ENCODE results near the gene NELL1. TPM values are rescaled to one million over a fixed set of nuclear protein-coding genes. Genes with fewer than 3 reads are reported as not detected.
A peak's percentile ranks its signal among the peaks of the same experiment; 100 is the strongest.

NELL1 gene
- polyA plus RNA-seq, 1 donor = 2.6 TPM

DNA sequence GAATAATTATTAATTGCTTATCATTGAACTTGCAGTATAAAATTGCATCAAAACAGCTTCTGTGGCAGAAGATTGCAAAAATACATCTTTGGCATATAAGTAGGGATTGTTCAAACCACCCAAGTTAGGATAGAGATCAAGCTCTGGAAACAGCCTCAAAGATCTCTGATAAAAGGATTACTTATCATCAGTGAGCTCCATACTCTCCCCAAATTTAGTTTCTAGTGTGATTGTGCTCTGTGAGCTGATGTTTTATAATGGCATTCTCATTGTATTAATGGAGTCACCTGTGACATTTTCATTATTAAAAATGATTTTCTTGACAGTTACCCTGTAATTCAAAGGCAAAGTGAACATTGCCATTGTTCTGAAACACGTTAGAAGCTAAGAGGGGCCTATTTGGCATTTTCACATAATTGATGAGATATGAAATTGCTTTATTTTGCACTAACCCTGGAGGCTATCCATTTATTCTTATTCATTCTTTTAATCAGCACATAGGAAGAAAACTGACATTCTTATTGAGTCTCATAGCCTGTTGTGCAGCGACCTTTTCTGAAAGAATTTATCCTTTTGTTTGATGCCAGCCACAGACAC, 897.2 kb downstream of the NELL1 start:
- no peak for DNase-seq

DNA sequence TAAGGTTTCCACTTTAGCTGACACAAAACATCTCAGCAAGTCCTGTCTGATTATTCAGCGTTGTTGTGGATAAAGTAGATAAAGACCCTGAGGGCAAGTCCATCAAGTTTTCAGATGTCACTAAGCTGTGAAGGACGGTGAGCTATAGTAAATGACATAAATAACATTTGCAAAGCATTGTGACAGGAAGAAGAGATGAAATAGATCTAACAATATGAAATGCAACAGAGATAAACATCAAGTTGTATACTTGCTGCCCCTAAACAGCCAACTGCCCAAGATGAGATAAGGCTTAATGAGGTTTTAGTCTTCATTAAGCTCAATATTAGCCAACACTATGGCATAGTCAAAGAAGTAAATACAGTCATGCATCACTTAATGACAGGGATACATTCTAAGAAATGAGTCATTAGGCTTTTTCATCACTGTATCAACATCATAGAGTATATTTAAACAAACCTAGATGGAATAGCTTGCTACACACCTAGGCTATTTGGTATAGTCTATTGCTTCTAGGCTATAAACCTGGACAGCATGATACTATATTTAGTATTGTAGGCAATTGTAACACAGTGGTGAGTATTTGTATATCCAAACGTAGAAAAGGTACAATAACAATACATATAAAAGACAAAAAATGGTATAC, 898.4 kb downstream of the NELL1 start:
- DNase-seq = no peak

DNA sequence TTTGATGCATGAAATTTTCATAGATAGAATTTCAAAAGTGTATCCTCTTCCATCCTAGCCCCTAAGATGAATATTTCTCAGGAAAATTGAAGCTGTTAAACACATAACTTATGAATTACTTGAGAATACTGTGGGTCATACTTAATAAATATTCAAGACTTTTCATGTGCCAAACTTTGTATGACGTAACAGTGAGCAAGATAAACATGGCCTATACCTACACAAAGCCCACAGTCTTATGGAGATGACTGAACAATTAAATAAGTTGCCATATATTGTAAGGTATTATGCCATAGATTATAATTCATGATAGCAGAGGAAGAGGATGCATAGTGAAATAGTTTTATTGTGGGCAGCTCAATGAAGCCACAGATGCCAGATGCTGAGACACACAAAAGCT, 902.8 kb downstream of the NELL1 start:
- no peak for DNase-seq

DNA sequence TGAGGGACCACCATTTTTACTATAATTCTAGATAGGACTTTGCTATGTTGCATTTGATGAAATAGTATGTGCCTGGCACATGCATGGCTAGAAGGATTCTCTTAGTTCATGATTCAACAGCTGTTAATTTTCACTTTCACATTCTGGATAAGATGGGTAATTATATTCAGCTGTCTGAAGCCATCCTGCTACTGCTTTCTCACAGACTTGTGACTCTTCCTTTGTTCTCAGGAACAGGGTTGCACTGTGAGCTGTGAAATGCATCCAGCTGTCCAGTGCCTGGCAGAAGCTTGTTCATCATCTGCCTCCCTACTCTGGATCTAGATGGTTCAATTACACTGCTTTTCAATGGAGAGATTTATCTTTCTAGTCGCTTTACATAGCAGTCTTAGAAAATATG, 913.4 kb downstream of the NELL1 start:
- DNase-seq = no peak

DNA sequence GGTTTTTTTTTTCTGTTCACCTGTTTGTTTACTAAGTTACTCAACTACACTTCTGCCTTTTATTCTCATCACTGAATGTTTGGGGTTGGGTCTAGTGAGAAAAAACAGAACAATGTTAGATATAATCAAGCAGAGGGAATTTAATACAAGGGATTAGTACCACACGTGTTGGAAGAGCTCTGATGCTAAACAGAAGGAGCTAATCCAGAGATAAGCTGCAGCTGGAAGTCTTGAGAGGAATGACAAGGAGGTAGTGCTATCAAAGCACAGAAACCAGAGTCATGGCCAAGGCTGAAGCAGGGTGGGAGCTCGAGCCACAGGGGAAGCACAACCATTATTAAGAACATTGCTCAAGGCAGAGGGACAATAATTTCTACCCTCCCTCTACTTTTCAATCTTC, 919.4 kb downstream of the NELL1 start:
- DNase-seq = no peak

DNA sequence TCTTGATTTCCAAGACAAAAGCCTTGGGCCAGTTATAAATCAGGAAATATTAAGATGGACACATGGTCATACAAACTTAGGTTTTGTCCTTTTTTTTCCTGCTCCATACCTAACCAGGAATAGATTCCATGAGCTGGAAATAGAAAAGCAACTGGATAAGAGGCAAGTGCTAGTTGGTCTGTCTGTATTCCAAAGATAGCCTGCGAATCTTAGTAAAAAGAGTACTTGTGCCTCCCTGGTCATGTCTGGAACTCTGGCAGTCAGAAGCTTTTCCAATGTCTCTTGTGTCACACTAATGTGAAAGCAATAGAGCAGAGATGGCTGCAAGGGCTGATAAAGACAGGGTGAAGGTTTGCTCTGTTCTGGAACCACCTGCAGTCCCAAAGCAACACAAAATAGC, 933.3 kb downstream of the NELL1 start:
- no peak for DNase-seq

DNA sequence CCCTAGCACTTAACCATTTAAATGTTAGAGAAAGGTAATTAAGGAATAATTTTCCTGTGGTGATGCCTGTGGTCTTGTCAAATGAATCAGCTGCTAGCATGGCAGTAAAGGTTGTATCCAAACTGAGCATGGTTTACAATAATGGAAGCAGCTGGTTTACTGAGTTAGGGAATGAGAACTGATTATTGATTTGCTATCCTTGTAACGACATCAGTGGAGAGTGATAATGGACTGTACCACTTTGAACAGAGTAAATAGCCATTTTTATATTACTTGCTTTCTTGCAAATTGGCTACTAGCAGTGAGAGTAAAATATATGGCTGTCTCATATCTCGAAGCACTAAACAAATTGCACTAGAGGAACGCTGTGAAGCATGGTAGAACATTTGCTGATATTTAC, 934.5 kb downstream of the NELL1 start:
- DNase-seq = no peak

DNA sequence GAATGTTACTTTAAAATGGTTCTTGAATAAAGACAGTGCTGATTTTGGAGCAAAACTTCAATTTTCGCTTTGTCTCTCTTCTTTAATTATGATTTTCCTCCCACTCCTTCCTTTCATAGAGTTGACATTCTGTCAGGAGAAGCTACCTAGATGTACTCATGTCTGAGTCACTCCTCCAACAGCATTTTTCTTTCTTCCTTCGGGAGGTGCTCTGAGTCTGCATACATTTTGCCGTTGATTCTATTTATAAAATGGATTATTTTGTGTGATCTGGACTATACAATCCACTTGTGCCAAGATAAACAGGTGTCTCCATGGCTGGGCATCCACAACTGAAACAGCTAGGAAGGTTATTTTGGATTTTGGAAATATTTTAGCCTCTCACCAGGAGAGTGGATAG, 935.2 kb downstream of the NELL1 start:
- no peak for DNase-seq

DNA sequence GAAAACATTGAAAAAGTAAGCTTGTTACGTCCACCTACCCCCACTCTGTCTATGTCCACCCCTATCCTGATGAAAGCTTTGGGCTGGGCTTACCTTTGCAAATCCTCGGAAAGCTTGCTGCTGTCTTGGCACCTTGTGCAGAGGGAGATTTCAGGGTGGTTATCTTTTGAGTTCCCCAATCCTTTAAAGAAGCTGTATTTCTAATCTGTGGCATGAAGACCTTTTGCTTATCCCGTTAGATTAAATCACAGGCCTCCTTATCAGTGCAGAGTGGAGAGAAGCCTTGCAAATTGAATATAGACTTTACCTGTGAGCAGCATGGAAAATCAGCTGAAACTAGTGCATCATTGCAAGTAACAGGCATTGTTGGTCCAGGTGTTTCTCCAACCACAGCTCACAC, 942.9 kb downstream of the NELL1 start:
- no peak for DNase-seq

DNA sequence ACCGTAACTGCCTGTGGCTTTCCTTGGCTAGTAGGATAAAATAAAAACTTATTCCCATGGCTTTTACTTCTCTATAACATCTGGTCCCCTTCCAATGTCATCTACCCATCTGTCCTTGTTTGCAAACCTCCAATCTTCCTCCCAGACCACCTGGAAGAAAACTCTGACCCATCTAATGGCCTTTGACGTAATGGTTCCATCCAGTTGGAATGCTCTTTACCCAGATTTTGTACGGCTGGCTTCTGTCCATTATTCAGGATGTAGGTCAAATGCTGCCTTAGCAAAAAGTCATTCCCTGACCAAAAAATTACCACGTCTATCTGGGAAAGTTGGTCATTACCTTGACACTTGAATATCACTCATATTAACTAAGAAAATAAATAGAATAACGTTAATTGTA, 945.6 kb downstream of the NELL1 start:
- DNase-seq = no peak

DNA sequence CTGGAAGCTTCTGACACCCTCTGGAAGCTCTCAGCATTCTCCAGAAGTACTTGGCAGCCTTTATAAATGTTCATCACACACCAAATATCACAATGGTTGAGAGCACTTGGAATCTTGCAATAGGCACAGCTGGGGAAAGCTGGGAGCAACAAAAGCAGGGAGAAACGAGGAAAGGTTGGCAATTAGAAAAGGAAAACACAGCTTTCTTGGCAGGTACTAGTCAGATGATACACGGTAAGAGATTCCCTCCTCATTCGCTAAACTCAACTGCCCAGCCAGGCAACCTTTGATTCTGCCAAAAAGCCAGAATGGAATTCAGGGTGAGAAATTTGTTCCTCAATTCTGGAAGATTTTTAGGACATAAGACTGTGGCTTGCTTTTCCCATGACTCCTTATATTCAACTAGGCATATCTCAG, 946.6 kb downstream of the NELL1 start:
- DNase-seq = no peak

DNA sequence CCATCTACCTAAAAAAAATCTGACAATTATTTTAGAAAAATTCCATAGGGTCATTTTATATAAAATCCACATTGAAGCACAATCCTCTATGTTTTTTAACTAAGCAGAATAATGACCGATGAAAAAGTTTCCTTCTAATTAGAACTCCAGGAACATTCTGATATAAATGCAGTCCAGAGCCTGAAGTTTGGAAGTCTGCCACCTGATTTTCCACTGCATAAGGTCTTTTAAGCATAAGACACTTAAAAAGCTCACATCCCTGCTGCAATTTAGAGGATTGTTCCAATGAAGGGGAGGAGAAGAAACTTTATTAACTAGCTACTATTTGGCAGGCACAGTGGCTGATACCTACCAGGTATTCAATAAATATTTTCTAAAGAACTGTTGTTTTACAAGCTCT, 953.2 kb downstream of the NELL1 start:
- DNase-seq = no peak

DNA sequence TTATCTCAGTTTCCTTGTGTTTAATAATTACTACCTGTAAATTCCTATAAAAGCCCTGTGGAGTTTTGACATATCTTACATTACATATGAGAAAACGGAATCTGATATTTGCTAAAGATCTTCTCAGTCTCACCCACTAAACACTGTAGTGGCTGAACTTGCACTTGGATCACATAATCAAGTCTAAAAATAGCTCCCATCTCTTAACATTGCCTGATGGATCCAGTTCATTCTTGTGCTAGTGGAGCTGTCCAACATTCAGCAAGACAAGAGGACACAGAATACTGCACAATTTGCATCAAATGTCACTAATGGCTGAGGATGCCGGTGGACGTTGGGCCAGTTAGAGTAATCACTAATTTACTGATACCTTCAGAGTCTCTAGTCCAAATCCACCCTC, 953.6 kb downstream of the NELL1 start:
- DNase-seq = peak; percentile 10

Other genes starting within 250 kb of the NELL1 start
- gene SLC6A5, start 70.0 kb upstream of the NELL1 start, polyA plus RNA-seq (ENCODE audit: insufficient read length) = 0.47 TPM

Data from left kidney (tissue), 2 donors.